ENCODE measurements around the gene HES7. TPM values are rescaled to one million over a fixed set of nuclear protein-coding genes. Genes with fewer than 3 reads are reported as not detected.
A peak's percentile ranks its signal among the peaks of the same experiment; 100 is the strongest.

The HES7 gene
- total RNA-seq, 1 experiment from 2014 or later, result 0.61 TPM

GRCh38 chr17:8152112-8152775, 28.3 kb upstream of the HES7 start, which contains the start of gene PER1 (continued):
- TF ChIP-seq ZNF274 (IDR thresholded peaks at IDR 0.05; ENCODE audit: low read depth, low read length) (no peak), EGR1 (IDR thresholded peaks at IDR 0.05; ENCODE audit: low read depth) (peak; percentile 77), ZBTB33 (IDR thresholded peaks at IDR 0.05; ENCODE audit: extremely low read depth, insufficient replicate concordance, low read length) (no peak), SRF (IDR thresholded peaks at IDR 0.05; ENCODE audit: low read depth) (no peak), CBX3 (IDR thresholded peaks at IDR 0.05; ENCODE audit: low read depth) (no peak), EZH2phosphoT487 (IDR thresholded peaks at IDR 0.05; ENCODE audit: borderline replicate concordance) (no peak), POLR2A (IDR thresholded peaks at IDR 0.05; ENCODE audit: borderline replicate concordance, extremely low read depth, insufficient read depth, insufficient read length) (peak; percentile 53), SP1 (IDR thresholded peaks at IDR 0.05; ENCODE audit: low read depth) (peak; percentile 77), JUND (IDR thresholded peaks at IDR 0.05) (no peak)
- TF ChIP-seq, protein P1, sequence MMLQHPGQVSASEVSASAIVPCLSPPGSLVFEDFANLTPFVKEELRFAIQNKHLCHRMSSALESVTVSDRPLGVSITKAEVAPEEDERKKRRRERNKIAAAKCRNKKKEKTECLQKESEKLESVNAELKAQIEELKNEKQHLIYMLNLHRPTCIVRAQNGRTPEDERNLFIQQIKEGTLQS (IDR thresholded peaks at IDR 0.05), result no peak

DNA sequence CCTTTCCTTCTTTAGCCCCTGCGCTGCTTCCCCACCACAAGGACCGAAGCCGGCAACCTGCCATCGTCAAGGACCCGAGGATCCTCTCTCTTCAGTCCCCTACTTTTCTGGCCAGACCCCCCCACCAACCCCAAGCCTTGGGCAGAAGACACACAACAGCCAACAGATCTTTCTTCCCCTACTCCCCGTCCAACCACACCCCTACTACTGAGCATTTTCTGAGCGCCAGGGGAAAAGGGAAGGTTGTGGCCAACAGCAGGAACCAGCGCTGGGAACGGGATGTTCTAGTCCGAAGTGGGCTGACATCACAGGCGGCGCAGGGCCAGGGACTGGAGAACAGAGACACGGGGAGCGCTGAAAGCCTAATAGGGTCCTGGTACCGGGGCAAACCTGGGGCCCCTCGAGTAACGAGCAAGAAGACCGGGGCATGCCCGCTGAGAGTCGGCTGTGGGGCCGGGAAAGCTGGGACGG, 27.8 kb upstream of the HES7 start:
- TF ChIP-seq EZH2 (IDR thresholded peaks at IDR 0.05), result no peak
- TF ChIP-seq SP1 (IDR thresholded peaks at IDR 0.05; ENCODE audit: low read depth), result no peak
- no peak for TF ChIP-seq SIN3A (IDR thresholded peaks at IDR 0.05; ENCODE audit: low read depth)
- TF ChIP-seq, protein P1 (IDR thresholded peaks at IDR 0.05), result no peak
- TF ChIP-seq YY1 (IDR thresholded peaks at IDR 0.05; ENCODE audit: extremely low read depth, insufficient replicate concordance, low read depth, low read length), result no peak
- no peak for TF ChIP-seq ZNF274 (IDR thresholded peaks at IDR 0.05; ENCODE audit: low read depth, low read length)
- Histone ChIP-seq H3K9me2 (ENCODE audit: insufficient read depth) (no peaks in the 10 kb centered on the region), H3K27me3 (ENCODE audit: insufficient read depth, low read length) (no peaks in the 10 kb centered on the region), H3K9me3 (ENCODE audit: control insufficient read depth in 1 of 2, insufficient read depth in 1 of 2, low read depth in 1 of 2, low read length in 2 of 2) (no peaks in the 10 kb centered on the region), H3K27ac (ENCODE audit: low read depth, low read length) (peak overlapping the region; percentile 77), H3K4me1 (ENCODE audit: control insufficient read depth in 1 of 2, insufficient read depth in 2 of 2, low read length in 2 of 2) (peaks cover 36 to 57% of the 10 kb centered on the region in 2 experiments), H3K4me2 (ENCODE audit: low read length) (peak overlapping the region; percentile 100), H3K9ac (ENCODE audit: low read length) (peak overlapping the region; percentile 99), H3K36me3 (ENCODE audit: control insufficient read depth in 1 of 2, insufficient read depth in 2 of 2, low read length in 2 of 2) (peaks cover 31 to 38% of the 10 kb centered on the region in 2 experiments), H3K79me2 (ENCODE audit: insufficient read depth, low read length) (peaks cover 57% of the 10 kb centered on the region), H4K20me1 (ENCODE audit: insufficient read depth) (no peaks in the 10 kb centered on the region), H3K4me3 (replicated peaks in 1 of 2; ENCODE audit: low read depth in 1 of 2, low read length in 2 of 2) (peak overlapping the region; percentile 85 to 91), H2AFZ (ENCODE audit: low read depth, low read length, poor library complexity, severe bottlenecking) (no peak overlapping the region)
- no peak for DNase-seq (ENCODE audit: low read depth, low spot score)
- ChIA-PET CTCF (interaction anchor here (0.6 to 1.0 kb wide), 2 partner anchors 10 to 50 kb away, joined by 4 read pairs; no protein-coding TSS in a partner anchor), RAD21 (ENCODE audit: low non-redundant PET in 1 of 2, low total read pairs in 2 of 2, uncharacterized antibody in 2 of 2, unreplicated experiment in 2 of 2) (no interaction called here), POLR2A (interaction anchor here (0.6 to 1.6 kb wide), 8 partner anchors 8 to 67 kb away, joined by 3 to 8 read pairs (median 4); partner anchors contain the start of gene BORCS6)
- TSS peak; percentile 5 for BruUV-seq (replicated peaks)
- ATAC-seq, result no peak
- intact Hi-C loops (cut with micrococcal nuclease), result loop anchor here (1.0 kb wide), 1 partner anchor 12 kb away; no protein-coding TSS in a partner anchor
